ENCODE data around the gene NCKAP5.

DNA sequence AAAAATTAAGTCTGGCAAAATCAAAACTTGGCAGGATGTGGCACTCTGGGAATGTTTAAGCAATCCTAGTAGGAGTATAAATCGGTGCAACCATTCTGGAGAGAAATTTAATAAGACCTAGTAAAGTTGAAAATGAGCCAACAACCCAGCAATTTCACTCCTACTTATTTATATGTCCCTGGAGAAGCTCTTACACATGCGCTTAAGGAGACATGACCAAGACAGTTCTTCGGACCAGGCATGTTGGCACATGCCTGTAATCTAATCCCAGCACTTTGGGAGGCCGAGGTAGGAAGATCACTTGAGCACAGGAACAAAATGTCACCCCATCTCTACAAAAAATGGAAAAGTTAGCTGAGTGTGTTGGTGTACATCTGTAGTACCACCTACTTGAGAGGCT is 523.7 kb downstream of the NCKAP5 start:
- TF ChIP-seq, protein P1, sequence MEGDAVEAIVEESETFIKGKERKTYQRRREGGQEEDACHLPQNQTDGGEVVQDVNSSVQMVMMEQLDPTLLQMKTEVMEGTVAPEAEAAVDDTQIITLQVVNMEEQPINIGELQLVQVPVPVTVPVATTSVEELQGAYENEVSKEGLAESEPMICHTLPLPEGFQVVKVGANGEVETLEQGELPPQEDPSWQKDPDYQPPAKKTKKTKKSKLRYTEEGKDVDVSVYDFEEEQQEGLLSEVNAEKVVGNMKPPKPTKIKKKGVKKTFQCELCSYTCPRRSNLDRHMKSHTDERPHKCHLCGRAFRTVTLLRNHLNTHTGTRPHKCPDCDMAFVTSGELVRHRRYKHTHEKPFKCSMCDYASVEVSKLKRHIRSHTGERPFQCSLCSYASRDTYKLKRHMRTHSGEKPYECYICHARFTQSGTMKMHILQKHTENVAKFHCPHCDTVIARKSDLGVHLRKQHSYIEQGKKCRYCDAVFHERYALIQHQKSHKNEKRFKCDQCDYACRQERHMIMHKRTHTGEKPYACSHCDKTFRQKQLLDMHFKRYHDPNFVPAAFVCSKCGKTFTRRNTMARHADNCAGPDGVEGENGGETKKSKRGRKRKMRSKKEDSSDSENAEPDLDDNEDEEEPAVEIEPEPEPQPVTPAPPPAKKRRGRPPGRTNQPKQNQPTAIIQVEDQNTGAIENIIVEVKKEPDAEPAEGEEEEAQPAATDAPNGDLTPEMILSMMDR (IDR thresholded peaks at IDR 0.05; ENCODE audit: insufficient read depth, low read depth, low read length) = no peak
- no peak for TF ChIP-seq EZH2 (IDR thresholded peaks at IDR 0.05; ENCODE audit: insufficient read depth, low read length)
